CD4-positive, alpha-beta T cell treated with Interleukin-12 subunit alpha and Interleukin-12 subunit beta, for 1 hour (primary cell): Measurements from ENCODE around the gene AXIN2.

ENCODE experiments used
- DNase-seq: peaks from one replicate; pipeline ENCODE4 v3.0.0-alpha.2; 2020

Gene AXIN2, protein sequence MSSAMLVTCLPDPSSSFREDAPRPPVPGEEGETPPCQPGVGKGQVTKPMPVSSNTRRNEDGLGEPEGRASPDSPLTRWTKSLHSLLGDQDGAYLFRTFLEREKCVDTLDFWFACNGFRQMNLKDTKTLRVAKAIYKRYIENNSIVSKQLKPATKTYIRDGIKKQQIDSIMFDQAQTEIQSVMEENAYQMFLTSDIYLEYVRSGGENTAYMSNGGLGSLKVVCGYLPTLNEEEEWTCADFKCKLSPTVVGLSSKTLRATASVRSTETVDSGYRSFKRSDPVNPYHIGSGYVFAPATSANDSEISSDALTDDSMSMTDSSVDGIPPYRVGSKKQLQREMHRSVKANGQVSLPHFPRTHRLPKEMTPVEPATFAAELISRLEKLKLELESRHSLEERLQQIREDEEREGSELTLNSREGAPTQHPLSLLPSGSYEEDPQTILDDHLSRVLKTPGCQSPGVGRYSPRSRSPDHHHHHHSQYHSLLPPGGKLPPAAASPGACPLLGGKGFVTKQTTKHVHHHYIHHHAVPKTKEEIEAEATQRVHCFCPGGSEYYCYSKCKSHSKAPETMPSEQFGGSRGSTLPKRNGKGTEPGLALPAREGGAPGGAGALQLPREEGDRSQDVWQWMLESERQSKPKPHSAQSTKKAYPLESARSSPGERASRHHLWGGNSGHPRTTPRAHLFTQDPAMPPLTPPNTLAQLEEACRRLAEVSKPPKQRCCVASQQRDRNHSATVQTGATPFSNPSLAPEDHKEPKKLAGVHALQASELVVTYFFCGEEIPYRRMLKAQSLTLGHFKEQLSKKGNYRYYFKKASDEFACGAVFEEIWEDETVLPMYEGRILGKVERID

DNA sequence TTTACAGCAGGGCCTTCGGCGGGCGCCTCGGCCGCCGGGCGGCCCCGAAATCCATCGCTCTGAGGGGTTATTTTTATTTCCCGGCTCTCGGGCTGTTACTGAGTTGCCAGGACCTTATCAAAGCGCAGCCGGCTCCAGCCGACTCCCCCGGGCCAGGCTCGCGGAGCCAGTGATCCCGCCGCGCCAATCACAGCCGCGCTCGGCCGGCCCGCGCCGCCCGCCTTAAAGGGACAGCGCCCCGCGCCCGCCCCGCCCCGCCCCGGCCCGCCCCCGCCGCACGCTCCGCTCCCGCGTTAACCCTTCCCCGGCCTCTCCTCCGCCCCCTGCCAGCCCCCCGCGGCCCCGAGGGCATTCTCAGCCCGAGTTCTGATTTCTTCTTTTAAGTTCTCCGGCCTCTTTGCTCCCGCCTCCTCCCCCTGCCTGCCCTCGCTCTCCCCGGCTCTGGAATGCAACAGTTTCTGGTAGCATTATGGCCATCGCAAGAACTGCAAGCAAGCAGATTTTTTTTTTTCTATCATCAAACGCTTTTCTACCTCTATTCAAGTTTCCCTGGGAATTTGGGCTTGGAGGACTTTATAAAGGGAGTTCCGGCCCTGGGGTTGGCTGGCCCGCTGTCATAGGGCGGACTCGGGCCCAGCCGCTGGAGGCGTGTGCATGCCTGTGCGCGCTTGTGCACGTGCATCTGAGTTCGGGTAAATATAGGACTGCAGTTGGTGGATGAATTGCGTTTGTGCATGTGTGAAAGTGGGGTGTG lies at the start of gene AXIN2:
Gene AXIN2 (minus strand): TSS at position 197 of the 754 bp plus-strand sequence. CDS start 3,028 bp downstream, outside the sequence.
- DNase-seq = peak; percentile 89

DNA sequence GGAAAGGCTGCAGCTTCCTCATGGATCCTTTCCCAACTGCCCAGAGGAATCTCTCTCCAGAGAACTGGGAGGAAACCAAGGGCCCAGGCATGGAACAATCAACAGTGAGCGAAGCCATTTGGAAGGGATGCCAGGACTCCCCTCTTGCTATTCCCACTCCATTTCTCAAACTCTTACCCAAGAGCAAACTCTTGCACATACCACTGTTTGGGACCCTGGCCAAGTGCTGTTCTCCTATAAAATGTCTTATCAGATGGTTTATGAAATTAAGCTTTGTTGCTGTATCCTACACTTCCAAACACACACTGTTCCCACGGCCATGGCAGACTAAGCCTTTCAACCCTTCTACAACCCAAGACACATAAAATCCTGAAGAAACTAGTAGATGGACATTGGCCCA lies 48.3 kb upstream of the AXIN2 start:
- no peak for DNase-seq

DNA sequence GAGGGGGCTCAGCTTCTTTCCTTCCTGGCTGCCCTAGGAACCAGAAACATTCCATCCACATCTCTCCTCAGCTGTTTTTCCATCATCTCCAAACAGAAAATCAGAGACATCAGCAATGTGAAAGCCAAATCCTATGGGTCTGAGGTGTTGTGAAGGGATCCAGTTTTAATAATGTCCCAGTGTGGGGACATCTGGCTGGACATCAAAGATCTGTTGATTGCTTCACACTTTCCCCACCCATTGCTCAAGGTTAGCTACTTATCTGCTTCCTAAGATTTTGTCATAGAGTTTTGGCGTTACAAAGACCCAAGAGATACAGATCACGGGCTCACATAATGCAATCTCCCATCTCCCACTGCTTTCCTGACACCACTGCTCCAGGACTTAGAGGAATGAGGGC lies 47.8 kb upstream of the AXIN2 start:
- no peak for DNase-seq

DNA sequence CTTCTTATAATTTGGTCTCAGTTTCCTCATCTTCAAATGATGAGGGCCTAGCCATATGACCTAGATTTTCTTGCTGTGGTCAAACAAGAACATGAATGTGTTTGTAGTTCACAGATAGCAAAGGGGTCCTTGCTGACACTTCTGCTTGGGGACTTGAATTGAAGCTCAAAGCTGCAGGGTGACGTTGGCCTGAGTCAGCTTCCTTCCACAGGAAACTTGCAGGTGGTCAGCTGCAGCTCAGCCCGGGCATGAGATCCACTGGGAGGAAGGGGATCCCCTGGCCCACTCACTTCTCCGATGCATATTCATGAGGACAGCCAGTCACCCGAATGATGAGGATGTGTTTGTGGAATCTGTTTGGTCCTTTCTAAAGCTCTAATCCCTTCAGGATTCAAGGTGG lies 42.6 kb upstream of the AXIN2 start:
- no peak for DNase-seq

DNA sequence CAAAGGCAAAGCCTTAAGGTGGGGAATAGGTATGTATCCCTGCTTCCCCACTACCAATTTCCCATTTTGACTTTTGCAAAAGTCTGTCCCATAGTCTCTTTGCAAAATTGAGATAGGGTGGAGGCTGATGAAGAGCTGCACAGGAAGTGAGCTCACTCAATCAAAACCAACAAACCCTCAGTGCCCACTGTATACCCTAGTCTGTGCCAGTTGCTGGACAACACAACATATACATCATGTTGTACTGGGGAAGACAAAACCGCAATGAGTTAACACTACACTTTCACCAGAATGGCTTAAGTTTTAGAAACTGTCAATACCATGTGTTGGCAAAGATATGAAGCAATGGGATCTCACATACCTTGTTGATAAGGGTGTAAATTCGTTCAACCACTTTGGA lies 40.4 kb upstream of the AXIN2 start:
- no peak for DNase-seq

DNA sequence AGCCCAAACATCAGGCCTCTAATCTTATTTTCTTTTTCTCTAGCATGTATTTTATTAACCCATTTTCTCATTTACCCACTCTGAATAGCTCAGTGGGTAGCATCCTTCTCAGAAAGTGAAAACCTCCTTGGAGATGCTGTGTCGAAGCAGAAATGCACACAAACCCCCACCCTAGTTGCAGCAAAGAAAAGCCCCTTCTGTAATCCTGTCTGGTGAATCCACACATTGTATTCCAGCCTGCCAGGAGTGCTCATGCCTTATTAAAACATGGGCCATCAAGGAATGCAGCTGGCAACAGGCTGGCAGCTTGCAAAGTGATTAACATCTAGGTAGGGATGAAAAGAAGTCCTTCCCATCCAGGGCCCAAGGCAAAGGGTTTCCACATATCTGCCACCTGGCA lies 39.7 kb upstream of the AXIN2 start:
- no peak for DNase-seq

DNA sequence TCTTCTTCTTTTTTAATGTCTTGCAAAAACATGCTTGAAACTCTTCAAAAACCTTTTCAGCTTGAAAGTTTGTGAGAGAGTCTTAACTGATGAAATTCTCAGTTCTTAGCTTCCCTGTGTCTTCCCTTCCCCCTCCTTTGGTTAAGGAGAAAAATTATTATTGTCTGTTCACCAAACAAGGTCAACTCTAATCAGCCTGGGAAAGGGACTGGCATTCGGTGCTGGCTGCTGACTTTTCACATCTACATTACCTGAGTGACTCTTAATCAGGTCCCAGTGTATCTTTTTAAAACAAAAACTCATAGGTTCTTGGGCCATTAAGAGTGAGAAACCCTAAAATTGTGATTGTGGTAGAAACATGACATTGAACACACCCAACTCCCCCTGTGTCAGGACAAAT lies 39.1 kb upstream of the AXIN2 start:
- no peak for DNase-seq

DNA sequence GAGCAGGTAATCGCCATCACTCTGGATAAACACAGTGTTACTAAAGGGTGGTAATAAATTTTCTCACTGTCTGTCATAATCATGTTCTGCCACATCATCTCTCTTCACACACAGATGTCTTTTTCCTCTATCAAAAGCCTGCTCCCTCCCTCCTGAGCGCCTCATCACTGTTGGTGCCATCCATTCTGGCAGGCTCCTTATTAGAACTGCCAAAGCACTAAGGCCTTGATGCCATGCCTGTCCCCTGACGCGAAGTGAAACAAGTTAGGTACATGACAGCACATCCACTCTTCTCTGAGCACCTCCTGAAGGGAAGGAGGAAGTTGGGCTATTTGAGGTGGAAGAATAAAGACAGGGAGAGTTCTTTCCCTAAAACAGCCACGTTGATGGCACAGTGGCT lies 38.2 kb upstream of the AXIN2 start:
- no peak for DNase-seq

DNA sequence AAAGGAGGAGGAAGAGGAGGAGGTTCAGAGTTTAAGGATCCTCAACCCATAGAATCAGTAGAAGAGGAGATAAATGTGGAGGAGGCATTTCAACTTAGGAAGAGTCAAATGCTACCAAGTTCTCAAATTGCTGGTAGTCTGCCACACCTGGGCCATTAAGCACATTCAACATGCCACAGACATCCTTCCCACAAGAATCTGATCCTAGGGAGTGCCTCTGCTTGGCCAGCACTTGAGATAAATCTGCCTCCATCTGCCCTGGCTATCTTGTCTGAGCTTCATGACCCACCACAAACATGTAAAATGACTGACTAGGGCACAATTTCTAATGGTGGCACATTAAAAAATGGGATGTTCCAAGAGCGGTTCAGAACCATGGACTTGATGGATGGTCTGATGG lies 37.3 kb upstream of the AXIN2 start:
- DNase-seq = no peak

DNA sequence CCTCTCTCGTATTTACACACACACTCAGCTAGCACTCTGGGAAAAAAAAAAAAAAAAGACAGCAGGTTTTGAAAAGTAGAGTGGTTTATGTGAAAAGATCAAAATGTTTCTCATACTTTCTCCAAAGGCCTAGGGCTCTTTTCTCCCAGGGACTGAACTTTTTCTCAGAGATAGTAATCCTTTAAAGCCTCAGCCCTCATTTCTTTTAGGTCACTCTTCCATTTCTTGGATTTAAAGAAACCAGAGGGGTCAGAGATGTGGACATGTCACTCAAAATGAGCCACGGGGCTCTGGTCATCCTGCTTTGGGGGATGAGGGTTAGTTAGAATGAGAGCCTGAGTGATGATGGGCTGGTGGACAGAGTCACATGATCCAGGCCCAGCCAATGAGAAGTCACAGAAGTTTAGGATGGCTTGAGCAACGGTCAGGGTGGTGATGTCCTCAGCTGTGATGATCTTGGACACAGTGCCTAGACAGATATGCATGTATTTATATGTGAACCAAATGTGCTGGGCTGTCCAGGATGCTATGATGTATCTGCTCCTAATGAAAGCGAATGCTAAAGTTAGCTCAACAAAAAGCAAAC lies 33.7 kb upstream of the AXIN2 start:
- no peak for DNase-seq

DNA sequence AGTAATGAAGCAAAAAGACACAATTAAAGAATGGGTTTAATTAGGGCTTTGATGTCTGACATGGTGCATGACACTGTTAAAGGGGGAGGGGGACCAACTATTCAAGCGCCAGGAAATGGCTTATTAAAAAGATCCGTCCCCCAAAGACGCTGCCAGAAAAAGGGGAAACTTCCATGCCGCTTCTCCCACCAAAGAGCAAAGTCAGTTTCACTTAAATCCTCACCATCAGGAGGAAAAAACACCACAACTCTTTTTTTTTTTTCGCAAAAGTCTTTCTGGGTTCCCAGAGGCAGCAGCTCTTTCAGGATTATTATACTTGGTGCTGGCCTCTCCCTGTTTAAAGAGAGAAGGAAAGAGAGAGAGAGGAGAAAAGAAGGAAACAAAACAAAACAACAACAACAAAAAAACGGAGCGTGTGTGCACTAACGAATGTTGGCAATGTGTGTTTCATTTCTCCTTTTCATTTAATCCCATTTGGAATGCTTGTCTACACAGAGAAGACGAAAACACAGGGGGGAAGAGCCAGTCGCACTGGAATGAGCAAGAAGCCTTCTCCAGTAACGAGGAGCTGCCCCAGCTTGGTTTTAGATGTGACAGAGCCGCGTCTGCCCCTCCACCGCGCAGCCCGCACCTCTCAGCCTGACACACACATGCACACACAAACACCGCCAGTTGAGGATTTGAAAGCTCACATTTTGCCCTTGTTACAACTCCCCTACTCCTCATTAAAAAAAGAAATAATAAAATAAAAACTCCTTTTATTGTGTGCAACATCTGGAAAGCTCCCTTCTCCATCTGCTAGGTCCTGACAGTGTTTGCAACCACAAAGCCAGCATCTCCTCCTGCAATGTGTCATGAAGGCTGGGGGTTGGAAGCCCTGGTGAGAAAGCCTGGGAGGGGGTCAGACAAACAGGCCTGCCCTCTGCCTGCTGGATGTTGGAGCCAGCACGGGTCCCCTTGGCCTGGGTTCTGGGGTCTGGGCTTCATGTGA lies 32.7 kb upstream of the AXIN2 start:
- no peak for DNase-seq

DNA sequence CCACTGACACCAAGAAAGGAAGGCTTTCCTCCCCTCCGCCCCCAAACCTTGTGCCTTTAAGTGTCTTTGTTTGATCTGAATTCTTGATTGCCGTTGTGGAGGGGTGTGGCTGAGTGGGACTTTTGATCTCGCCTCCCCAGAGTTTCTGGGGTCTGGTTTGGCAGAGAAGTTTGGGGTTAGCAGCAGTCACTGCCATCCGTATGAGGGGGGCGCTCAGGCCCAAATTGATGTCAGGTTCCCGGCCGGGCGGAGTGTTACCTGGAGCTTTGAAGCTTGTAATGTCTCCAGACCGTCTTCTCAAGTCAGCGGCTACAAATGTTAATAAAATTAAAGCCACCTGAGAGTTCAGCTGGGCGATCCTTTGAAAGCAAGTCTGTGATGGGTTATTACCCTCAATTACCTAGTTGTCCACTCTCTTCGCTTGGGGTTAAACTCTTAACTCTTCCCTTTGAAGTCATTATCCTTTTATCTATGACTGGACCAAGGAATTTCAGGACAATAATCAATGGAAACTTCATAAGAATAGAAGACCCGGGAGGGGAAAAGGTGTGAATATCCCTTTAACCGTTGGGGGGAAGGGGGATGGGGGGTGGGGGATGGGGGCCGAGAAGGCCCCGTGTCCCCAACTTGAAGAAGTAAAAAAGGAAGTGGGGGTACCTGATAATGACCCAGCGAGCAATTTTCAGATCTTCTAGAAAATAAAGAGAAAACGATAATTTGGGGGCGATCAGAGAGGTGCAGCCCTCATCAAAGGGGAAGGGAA lies 31.8 kb upstream of the AXIN2 start:
- DNase-seq = no peak

DNA sequence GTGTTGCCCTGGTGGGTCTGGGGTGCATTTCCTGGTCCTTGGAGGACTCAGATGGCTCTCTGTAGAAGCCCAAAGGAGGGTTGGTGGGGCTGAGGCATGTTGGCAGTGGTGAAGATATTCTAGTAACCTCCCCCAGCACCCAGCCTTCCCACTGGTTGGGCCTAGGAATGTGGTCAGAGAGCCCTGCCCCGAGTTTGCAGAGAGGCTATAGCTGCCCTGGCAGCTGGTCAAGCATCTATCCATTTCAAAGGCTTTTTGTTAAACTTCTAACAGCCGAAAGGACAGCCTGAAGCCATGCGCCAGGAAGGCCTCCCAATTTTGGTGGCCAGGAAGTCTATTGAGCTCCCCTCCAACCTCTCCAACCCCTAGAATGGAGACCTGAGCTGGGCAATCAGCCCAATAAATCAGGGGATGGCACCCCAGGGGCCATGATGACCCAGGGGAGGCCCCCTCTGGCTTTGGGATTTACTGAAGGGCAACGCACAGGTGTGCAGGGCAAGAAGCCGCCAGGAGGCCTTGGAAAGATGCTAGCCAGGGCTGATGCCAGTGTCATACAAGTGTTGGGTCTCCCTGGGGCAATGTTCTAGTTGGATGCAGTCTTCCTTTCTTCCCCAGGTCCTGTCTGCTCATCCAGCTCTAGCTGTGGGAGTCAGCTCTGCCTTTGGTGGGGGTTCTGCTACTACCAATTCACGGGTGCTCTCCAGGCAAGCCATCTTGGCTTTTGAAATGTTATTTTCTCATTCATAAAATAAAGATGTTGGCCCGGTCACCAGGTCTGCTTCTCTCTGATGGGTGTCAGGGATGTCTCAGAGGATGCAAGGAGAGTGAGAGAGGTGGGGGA lies 30.9 kb upstream of the AXIN2 start:
- DNase-seq = no peak

DNA sequence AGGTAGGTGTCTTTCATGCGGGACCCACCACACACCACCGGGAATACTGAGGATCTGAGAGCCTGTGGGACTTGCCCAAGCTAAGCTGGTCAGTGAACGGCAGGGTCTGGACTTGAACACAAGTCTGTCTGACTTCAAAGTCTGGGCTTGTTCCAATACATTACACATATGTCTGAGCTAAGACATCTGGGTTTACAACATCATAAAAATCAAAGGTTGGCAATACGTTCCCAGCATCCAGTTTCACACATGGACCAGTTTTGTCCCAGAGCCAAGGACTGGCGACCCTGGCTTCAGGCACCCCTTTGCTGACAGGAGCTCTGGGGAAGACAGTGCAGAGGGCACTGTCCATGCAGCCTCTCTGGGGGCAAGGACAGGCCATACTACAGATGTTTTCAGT lies 27.9 kb upstream of the AXIN2 start:
- DNase-seq = no peak

DNA sequence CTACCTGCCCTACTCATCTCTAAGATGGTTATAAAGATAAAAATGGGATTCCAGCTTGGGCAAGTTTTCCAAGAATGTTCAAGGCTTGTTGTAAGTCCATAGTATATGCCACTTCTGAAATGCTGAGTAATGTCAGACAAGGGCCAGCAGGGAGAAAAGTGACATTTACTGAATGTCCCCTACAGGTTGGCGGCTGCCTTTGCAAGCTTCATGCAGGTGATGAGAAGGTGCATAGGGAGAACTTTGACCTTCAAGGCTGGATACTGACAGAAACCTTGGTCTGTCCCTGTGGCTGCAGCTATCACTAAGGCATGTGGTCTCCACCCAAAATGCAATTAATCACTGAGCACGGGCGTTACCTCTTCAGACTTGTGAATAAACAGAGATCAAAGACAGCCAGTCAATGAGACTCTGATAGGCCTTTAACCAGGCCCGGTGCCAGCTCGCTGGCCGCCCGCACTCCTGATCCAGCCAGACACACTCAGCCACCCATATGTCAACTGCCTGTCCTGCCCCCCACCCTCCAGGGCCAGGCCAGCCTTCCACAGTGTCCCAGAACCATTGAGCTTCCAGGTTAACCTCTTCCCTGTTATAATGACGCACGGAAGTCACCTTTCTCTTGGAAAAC lies 26.8 kb upstream of the AXIN2 start:
- DNase-seq = no peak

DNA sequence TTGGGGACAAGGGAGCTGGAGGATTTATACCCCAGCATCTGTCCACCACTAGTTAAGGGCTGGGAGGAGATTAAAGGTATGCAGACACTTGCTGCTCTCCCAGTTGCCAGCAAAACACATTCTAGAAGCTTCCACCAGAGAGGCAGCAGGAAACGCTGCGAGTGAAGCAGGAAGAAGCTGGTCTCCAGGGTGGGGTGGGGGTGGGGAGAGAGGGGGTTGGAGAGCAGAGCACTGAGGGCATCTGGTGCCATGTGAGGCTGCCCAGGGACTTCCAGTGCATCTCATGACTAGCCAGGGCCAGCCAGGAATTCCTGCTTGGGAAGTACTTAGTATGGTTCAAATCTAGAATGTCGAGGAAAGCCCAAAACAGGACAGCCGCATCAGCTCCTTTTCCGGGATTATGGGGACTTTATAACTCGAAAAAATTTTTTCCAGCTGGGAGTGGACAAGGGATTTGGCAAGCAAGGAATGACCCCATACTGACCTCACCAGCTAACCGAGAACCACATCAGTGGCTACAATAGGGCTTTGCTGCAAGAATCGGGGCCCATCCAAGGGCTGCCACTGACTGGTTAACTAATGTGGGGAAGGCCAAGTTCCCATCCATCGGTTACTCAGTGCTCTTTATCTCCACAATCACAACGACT lies 26.2 kb upstream of the AXIN2 start:
- no peak for DNase-seq

DNA sequence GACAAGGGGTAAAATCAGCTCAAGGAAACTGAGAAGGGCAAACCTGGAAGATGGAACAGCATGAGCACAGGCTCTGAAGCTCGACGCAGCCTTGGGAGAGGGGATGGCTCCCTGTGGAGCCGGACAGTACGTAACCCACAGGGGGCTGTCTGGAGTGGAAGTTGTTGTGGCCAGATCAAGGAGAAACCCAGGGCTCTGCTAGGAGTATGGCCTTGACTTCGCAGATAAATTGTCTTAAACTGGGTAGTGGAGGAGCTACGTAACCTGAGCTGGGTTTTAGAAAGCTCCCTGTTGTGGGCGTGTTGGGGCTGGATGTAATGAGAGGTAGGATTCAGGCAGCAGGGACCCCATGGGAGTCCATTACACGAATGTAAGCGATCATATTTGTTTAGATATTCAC lies 25.5 kb upstream of the AXIN2 start:
- no peak for DNase-seq

DNA sequence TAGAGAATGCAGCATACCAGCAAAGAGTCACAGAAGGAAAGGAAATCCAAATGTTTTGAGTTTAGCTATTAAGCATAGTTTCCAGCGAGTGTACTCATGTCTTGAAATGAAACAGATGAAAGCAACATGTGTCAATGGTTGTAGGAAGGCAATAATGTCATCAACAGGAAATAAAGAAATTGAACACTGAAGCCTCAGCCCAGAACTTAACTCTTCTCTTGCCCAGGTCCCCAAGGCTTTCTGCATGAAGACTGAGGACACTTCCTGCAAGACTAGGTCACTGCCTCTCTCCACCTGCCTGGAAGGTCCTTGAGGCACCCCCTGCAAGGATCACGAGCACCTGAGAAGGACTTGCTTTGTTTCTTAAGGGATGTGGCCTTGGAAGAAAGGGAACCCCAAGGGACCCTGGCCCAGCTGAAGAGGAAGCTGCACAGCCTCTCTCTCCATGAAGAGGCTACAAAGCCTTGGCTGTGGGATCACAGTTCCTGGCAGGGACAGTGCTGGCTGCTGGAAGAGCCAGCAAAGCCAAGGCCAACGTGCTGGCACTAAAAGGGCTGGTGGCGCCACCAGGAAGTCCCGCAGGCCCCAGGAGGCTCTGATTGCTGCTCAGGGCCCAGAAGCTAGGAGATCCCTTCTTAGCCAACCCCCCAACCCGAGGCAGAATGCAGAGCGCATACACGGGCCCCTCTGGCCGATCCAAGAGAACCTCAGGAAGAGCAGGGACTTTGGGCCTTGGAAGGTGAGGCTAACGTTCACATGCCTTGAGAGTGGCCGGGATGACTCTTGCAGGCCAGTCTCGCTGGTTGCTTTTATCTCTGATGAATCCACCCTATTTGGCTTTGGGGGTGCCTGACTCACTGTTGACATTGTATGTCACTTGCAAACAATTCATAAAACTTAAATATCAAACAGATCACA lies 23.4 kb upstream of the AXIN2 start:
- DNase-seq = no peak
